Activated CD8-positive, alpha-beta T cell treated with anti-CD3 and anti-CD28 coated beads, Interleukin-2, amount 10 ng/mL, durations not matched to agents 7 days and 5 days (primary cell): ENCODE data around the gene RUSF1. TPM values are rescaled to one million over a fixed set of nuclear protein-coding genes. Genes with fewer than 3 reads are reported as not detected.
A peak's percentile ranks its signal among the peaks of the same experiment; 100 is the strongest.
"Not testable (repeated sequence)": the region's sequence is repeated elsewhere in the genome, so short reads cannot be mapped to it uniquely, and the experiment has no call there.

Source experiments
- ATAC-seq: fragments of 150-1000 bp; cut with Tn5 transposase; one replicate; pipeline ENCODE4 v1.10.0; 2021; ENCODE audit warnings: moderate library complexity
- CTCF ChIA-PET: fragments of 350-600 bp; sonication (Branson Sonifier 250); formaldehyde crosslinking; loops from one replicate; lab custom pipeline; 2021; ENCODE audit warnings: antibody characterized with exemption; lab: Charles Lee
- POLR2A ChIA-PET: fragments of 350-600 bp; sonication (Branson Sonifier 250); formaldehyde crosslinking; loops from one replicate; lab custom pipeline; 2021; ENCODE audit warnings: antibody characterized with exemption; lab: Charles Lee
- DNase-seq: peaks from one replicate; pipeline ENCODE4 v3.0.0-alpha.2; 2020
- H3K27ac Mint-ChIP-seq: one replicate; pipeline ENCODE4 v1.8.0; 2021; ENCODE audit warnings: mild to moderate bottlenecking, mixed read lengths
- H3K27me3 Mint-ChIP-seq: one replicate; pipeline ENCODE4 v1.8.0; 2021; ENCODE audit warnings: low read depth, mixed read lengths
- H3K36me3 Mint-ChIP-seq: one replicate; pipeline ENCODE4 v1.8.0; 2021; ENCODE audit warnings: low read depth, mixed read lengths
- H3K4me1 Mint-ChIP-seq: one replicate; pipeline ENCODE4 v1.8.0; 2021; ENCODE audit warnings: low read depth, mixed read lengths
- H3K4me3 Mint-ChIP-seq: one replicate; pipeline ENCODE4 v1.8.0; 2021; ENCODE audit warnings: mild to moderate bottlenecking, mixed read lengths
- H3K9me3 Mint-ChIP-seq: one replicate; pipeline ENCODE4 v1.8.0; 2022; ENCODE audit warnings: mixed read lengths; ENCODE audit not compliant: insufficient read depth
- total RNA-seq, 2 experiments: library from RNA; stranded (reverse); gene quantifications; one replicate each; pipeline ENCODE4 v1.2.3, GENCODE V29; 2021

Gene RUSF1
- total RNA-seq = 10 to 100 TPM; 31.7 to 32.8 TPM

DNA sequence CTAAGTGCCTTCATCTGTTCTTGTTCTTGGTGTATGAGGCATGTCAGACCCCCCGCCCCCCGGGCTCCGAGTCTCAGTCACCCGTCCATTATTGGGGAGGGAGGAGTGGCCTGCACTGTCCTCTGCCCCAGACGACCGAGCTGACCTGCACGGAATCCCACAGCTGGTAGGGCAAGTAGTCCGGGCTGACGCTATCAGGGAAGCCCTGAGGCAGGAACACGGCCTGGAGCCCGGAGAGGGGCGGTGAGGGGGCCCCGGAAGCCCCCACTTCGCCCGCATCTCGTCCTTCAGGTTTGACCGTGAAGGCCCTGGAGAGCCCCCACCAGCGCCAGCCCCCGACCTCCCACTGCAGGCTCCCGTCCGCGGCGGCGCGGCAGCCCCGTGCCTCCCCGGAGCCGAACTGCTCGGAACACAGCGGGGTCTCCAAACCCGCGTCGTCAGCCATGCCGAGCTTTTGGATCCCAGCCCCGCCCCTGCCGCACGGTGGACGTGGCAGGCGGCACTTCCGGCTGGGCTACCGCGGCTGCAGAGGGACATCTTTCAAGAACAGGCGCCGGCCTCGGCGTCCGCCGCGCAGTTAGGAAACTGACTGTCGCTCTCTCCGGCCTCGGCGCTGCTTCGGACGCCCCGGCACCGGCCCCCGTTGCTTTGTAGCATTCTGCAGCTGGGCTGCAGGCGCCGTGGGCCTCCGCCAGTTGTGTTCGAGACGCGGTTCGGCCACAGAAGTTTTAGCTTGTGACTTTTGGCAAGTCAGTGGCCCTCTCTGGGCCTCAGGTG is at the start of gene RUSF1:
TSS of gene RUSF1 (minus strand) at position 463 of the 777 bp plus-strand sequence. CDS start at position 445, 18 bp downstream.
- ChIA-PET POLR2A (interaction anchor here (0.6 to 2.9 kb wide), 13 partner anchors 9 to 745 kb away, joined by 3 to 15 read pairs (median 4); partner anchors contain the start of genes ARMC5 and ZNF267), CTCF (interaction anchor here (1.0 to 2.0 kb wide), 5 partner anchors 48 to 362 kb away, joined by 4 to 6 read pairs (median 5); no protein-coding TSS in a partner anchor)
- Mint-ChIP-seq H3K9me3 (no peaks in the 10 kb centered on the region), H3K36me3 (peaks cover 13% of the 10 kb centered on the region), H3K4me3 (peak within 1 kb of the TSS; percentile 96), H3K27me3 (no peaks in the 10 kb centered on the region), H3K27ac (peak within 1 kb of the TSS; percentile 94), H3K4me1 (peaks cover 47% of the 10 kb centered on the region)
- DNase-seq = peak; percentile 89
- peak; percentile 91 for ATAC-seq

DNA sequence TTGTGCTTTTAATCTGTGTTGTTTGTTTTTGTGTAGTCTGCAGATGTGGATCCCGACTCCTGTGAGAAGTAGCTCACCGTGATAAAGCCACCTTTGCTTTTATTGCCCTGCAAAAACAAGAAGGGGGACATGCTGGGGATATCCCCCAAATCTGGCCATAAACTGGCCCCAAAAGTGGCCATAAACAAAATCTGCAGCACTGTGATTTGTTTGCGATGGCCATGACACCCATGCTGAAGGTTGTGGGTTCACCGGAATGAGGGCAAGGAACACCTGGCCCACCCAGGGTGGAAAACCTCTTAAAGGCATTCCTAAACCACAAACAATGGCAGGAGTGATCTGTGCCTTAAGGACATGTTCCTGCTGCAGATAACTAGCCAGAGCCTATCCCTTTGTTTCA is 34.6 kb upstream of the RUSF1 start:
- no peaks in the 10 kb centered on the region for H3K9me3 Mint-ChIP-seq
- H3K4me1 Mint-ChIP-seq = no peaks in the 10 kb centered on the region
- DNase-seq (no peak), ATAC-seq (no peak)
- H3K36me3 Mint-ChIP-seq = no peaks in the 10 kb centered on the region
- peaks cover 7% of the 10 kb centered on the region for H3K27me3 Mint-ChIP-seq
- CTCF ChIA-PET = no interaction called here
- POLR2A ChIA-PET = no interaction called here
- no peak overlapping the region for H3K4me3 Mint-ChIP-seq
- no peak overlapping the region for H3K27ac Mint-ChIP-seq

DNA sequence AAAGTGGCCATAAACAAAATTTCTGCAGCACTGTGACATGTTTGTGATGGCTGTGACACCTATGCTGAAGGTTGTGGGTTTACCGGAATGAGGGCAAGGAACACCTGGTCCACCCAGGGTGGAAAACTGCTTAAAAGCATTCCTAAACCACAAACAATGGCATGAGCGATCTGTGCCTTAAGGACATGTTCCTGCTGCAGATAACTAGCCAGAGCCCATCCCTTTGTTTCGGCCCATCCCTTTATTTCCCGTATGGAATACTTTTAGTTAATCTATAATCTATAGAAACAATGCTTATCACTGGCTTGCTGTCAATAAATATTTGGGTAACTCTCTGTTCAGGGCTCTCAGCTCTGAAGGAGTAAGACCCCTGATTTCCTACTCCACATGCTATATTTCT is 31.6 kb upstream of the RUSF1 start:
- CTCF ChIA-PET, DNase-seq: not testable (repeated sequence)

GRCh38 chr16:31538243-31538598 is 30.0 kb upstream of the RUSF1 start:
- ATAC-seq, H3K4me1 Mint-ChIP-seq, H3K9me3 Mint-ChIP-seq, H3K36me3 Mint-ChIP-seq, POLR2A ChIA-PET, H3K4me3 Mint-ChIP-seq, DNase-seq, CTCF ChIA-PET, H3K27ac Mint-ChIP-seq: not testable (repeated sequence)
- H3K27me3 Mint-ChIP-seq = peaks cover 21% of the 10 kb centered on the region

More for the DNA sequence above, 31.6 kb upstream of the RUSF1 start:
- ATAC-seq, H3K4me1 Mint-ChIP-seq, POLR2A ChIA-PET, H3K9me3 Mint-ChIP-seq, H3K4me3 Mint-ChIP-seq, H3K27ac Mint-ChIP-seq, H3K36me3 Mint-ChIP-seq: not testable (repeated sequence)
- peaks cover 20% of the 10 kb centered on the region for H3K27me3 Mint-ChIP-seq

GRCh38 chr16:31537362-31538242 is 29.4 kb upstream of the RUSF1 start:
- no peaks in the 10 kb centered on the region for H3K9me3 Mint-ChIP-seq
- peaks cover 21% of the 10 kb centered on the region for H3K27me3 Mint-ChIP-seq
- DNase-seq (no peak), ATAC-seq (no peak)
- H3K4me1 Mint-ChIP-seq = no peaks in the 10 kb centered on the region
- ChIA-PET POLR2A (no interaction called here), CTCF (no interaction called here)
- no peak overlapping the region for H3K27ac Mint-ChIP-seq
- no peak overlapping the region for H3K4me3 Mint-ChIP-seq
- H3K36me3 Mint-ChIP-seq = no peaks in the 10 kb centered on the region

GRCh38 chr16:31536804-31537361 is 28.7 kb upstream of the RUSF1 start:
- H3K27ac Mint-ChIP-seq = no peak overlapping the region
- POLR2A ChIA-PET = no interaction called here
- DNase-seq (no peak), ATAC-seq (no peak)
- no peaks in the 10 kb centered on the region for H3K36me3 Mint-ChIP-seq
- no peaks in the 10 kb centered on the region for H3K9me3 Mint-ChIP-seq
- no peaks in the 10 kb centered on the region for H3K4me1 Mint-ChIP-seq
- H3K4me3 Mint-ChIP-seq = no peak overlapping the region
- H3K27me3 Mint-ChIP-seq = peaks cover 21% of the 10 kb centered on the region
- CTCF ChIA-PET = no interaction called here

DNA sequence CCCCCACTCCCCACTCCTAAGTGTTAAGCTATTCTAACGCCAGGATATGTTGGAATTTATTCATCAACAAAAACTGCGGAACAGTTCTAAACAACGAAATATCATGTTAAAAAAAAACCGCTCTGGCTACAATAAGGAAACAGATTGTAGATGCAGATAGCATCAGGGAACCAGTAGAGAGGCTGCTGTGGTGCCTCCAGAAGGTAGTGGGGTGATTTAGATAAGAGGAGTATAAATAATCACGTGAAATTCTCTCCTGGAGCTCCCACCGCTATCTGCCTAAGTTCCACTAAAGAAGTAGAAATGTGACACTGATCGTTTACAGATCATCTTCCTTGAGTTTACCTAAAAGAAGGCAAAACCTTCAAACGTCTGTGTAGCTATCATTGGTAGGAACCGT is 27.5 kb upstream of the RUSF1 start:
- H3K36me3 Mint-ChIP-seq = no peaks in the 10 kb centered on the region
- ATAC-seq (no peak), DNase-seq (no peak)
- ChIA-PET POLR2A (interaction anchor here (0.6 kb wide), 1 partner anchor 177 kb away, joined by 3 read pairs; a partner anchor contains a TSS), CTCF (no interaction called here)
- no peak overlapping the region for H3K27ac Mint-ChIP-seq
- no peaks in the 10 kb centered on the region for H3K4me1 Mint-ChIP-seq
- H3K9me3 Mint-ChIP-seq = no peaks in the 10 kb centered on the region
- H3K4me3 Mint-ChIP-seq = no peak overlapping the region
- peaks cover 21% of the 10 kb centered on the region for H3K27me3 Mint-ChIP-seq

- DNase-seq (no peak), ATAC-seq (no peak)
- ChIA-PET CTCF (no interaction called here), POLR2A (no interaction called here)
- H3K4me1 Mint-ChIP-seq = peaks cover 4% of the 10 kb centered on the region
- no peaks in the 10 kb centered on the region for H3K9me3 Mint-ChIP-seq
- no peak overlapping the region for H3K27ac Mint-ChIP-seq
- H3K27me3 Mint-ChIP-seq = peaks cover 38% of the 10 kb centered on the region
- H3K4me3 Mint-ChIP-seq = no peak overlapping the region
- no peaks in the 10 kb centered on the region for H3K36me3 Mint-ChIP-seq
These were observed 24.7 kb upstream of the RUSF1 start for GRCh38 chr16:31532896-31533295.

DNA sequence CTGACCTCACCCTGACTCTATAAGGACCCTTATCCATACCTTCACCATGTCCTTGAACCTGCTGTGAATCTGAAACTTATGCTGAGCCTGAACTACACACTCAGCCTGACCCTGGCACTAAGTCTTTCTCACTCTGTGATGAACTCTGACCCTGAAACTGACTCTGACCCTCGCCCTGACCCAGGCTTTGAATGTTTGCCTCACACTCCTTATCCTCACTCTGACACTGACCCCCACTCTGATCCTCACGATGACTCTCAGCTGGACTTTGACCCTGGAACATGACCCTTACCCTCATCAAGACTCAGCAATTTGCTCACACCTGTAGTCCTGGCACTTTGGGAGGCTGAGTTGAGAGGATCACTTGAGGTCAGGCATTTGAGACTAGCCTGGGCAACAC is 23.9 kb upstream of the RUSF1 start:
- POLR2A ChIA-PET = no interaction called here
- Mint-ChIP-seq H3K4me3 (no peak overlapping the region), H3K9me3 (no peaks in the 10 kb centered on the region), H3K36me3 (no peaks in the 10 kb centered on the region), H3K27ac (no peak overlapping the region), H3K4me1 (peaks cover 4% of the 10 kb centered on the region), H3K27me3 (peaks cover 38% of the 10 kb centered on the region)
- DNase-seq (no peak), ATAC-seq (no peak)
- CTCF ChIA-PET = no interaction called here

- no peak overlapping the region for H3K27ac Mint-ChIP-seq
- no peak for ATAC-seq
- ChIA-PET POLR2A (no interaction called here), CTCF (no interaction called here)
- H3K9me3 Mint-ChIP-seq = no peaks in the 10 kb centered on the region
- H3K36me3 Mint-ChIP-seq = no peaks in the 10 kb centered on the region
- peaks cover 4% of the 10 kb centered on the region for H3K4me1 Mint-ChIP-seq
- H3K4me3 Mint-ChIP-seq = no peak overlapping the region
- no peak for DNase-seq
- peaks cover 32% of the 10 kb centered on the region for H3K27me3 Mint-ChIP-seq
These were observed 22.9 kb upstream of the RUSF1 start for GRCh38 chr16:31531096-31531495.

- Mint-ChIP-seq H3K4me3 (no peak overlapping the region), H3K27ac (no peak overlapping the region), H3K27me3 (peaks cover 27% of the 10 kb centered on the region), H3K9me3 (no peaks in the 10 kb centered on the region), H3K36me3 (no peaks in the 10 kb centered on the region), H3K4me1 (peaks cover 4% of the 10 kb centered on the region)
- ChIA-PET POLR2A (no interaction called here), CTCF (no interaction called here)
- DNase-seq (no peak), ATAC-seq (no peak)
These were observed 22.2 kb upstream of the RUSF1 start for GRCh38 chr16:31530405-31530804.

DNA sequence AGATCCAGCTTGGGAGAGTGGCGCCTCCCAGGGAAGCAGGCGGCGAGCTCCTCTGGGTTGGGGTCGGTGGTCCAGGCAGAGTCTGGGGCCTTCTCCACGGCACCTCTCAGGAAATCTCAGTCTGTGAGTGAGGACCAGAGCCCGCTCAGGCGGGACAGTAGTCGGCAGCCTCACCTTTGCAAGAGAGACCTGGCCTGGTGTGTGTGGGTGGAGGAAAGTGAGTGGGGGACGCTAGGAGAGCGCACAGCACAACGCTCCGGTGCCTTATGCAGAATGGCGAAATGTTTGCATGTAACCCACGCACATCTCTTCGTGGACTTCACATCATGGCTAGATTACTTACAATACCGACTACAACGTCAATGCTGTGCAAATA is 21.7 kb upstream of the RUSF1 start:
- Mint-ChIP-seq H3K27ac (no peak overlapping the region), H3K9me3 (no peaks in the 10 kb centered on the region), H3K4me1 (peaks cover 4% of the 10 kb centered on the region), H3K4me3 (no peak overlapping the region), H3K36me3 (no peaks in the 10 kb centered on the region), H3K27me3 (peaks cover 27% of the 10 kb centered on the region)
- POLR2A ChIA-PET = no interaction called here
- ATAC-seq (no peak), DNase-seq (no peak)
- CTCF ChIA-PET = no interaction called here
